GM12878 (cell line): ENCODE results near the gene GPM6B. TPM values are rescaled to one million over a fixed set of nuclear protein-coding genes. Genes with fewer than 3 reads are reported as not detected.

ENCODE experiments used
- ATAC-seq: fragments of 200-7000 bp; cut with Tn5 transposase; 3 replicates; pipeline ENCODE4 v1.9.1; 2020; ENCODE audit warnings: mild to moderate bottlenecking, moderate library complexity
- BruUV-seq: library from RNA; stranded (reverse); fragments of 400-500 nt; replicated peaks from 2 replicates; lab custom pipeline; 2021; lab: Mats Ljungman, UMichigan
- CTCF ChIA-PET: fragments of 300-600 bp; sonication (Branson Sonifier 250); formaldehyde crosslinking; extraction: SDS; loops from one replicate; lab custom pipeline; 2021; ENCODE audit warnings: inconsistent platforms; lab: Yijun Ruan, JAX
- POLR2A ChIA-PET: fragments of 350-600 bp; formaldehyde crosslinking; extraction: SDS; loops from one replicate; lab custom pipeline; 2021; ENCODE audit warnings: inconsistent platforms; lab: Charles Lee
- RAD21 ChIA-PET: fragments of 300-600 bp; sonication (Branson Sonifier 250); formaldehyde crosslinking; loops from one replicate; lab custom pipeline; 2023; ENCODE audit warnings: antibody characterized with exemption; ENCODE audit not compliant: unreplicated experiment; lab: Charles Lee
- SMC1A ChIA-PET: fragments of 300-600 bp; sonication (Branson Sonifier 250); formaldehyde crosslinking; loops from one replicate; lab custom pipeline; 2023; ENCODE audit not compliant: unreplicated experiment, uncharacterized antibody; lab: Charles Lee
- DNase-seq: peaks from one replicate; pipeline ENCODE4 v3.0.0-alpha.2; 2011; ENCODE audit warnings: low read depth, low spot score
- FAIRE-seq: peaks from 3 replicates; lab custom pipeline; 2011; peaks lifted over from hg19 to GRCh38; lab: Jason Lieb, UNC
- H2AFZ ChIP-seq: 2 replicates; pipeline ENCODE4 v1.6.0; 2011; ENCODE audit warnings: low read depth, low read length, control low read depth; ENCODE audit not compliant: control insufficient read depth
- H3K27ac ChIP-seq: 2 replicates; pipeline ENCODE4 v1.5.1; 2011; ENCODE audit warnings: control low read depth; ENCODE audit not compliant: control insufficient read depth, insufficient read depth
- H3K27me3 ChIP-seq, 2 experiments: replicated peaks in 1 of 2; 2 replicates each; pipeline versions ENCODE4 v1.6.0 to v1.6.1; 2011; ENCODE audit warnings: low read length in 1 of 2; ENCODE audit not compliant: control insufficient read depth in 2 of 2, insufficient read depth in 2 of 2
- H3K36me3 ChIP-seq, 2 experiments: 2 replicates each; pipeline ENCODE4 v1.5.1; 2011; ENCODE audit warnings: low read length in 1 of 2; ENCODE audit not compliant: control insufficient read depth in 2 of 2, insufficient read depth in 2 of 2
- H3K4me1 ChIP-seq: 2 replicates; pipeline ENCODE4 v1.6.1; 2011; ENCODE audit warnings: mild to moderate bottlenecking, low read length, moderate library complexity, mixed read lengths; ENCODE audit not compliant: control insufficient read depth, insufficient read depth
- H3K4me2 ChIP-seq: 2 replicates; pipeline ENCODE4 v1.6.0; 2011; ENCODE audit warnings: control low read depth; ENCODE audit not compliant: control insufficient read depth, insufficient read depth
- H3K4me3 ChIP-seq: fragments of 200-600 bp; sonication (generic); 2 replicates; pipeline ENCODE4 v1.5.1; 2016
- H3K79me2 ChIP-seq: 2 replicates; pipeline ENCODE4 v1.6.0; 2011; ENCODE audit warnings: low read length; ENCODE audit not compliant: control insufficient read depth, insufficient read depth
- H3K9ac ChIP-seq: 2 replicates; pipeline ENCODE4 v1.8.0; 2011; ENCODE audit warnings: low read length, control low read depth, mixed read lengths; ENCODE audit not compliant: control insufficient read depth, insufficient read depth
- H3K9me3 ChIP-seq: replicated peaks from 3 replicates; pipeline ENCODE4 v1.5.1; 2011; ENCODE audit warnings: mild to moderate bottlenecking, low read length; ENCODE audit not compliant: control insufficient read depth, insufficient read depth
- H4K20me1 ChIP-seq: 2 replicates; pipeline ENCODE4 v1.6.0; 2011; ENCODE audit not compliant: control insufficient read depth, insufficient read depth
- CHD1 ChIP-seq: IDR thresholded peaks from 2 replicates; pipeline ENCODE4 v1.6.1; 2012; ENCODE audit warnings: low read depth, low read length, improper control_type of control experiment
- EZH2 ChIP-seq: IDR thresholded peaks from 2 replicates; pipeline ENCODE4 v1.6.1; 2012; ENCODE audit warnings: low read depth, mild to moderate bottlenecking, control low read depth, inconsistent platforms, low read length, borderline replicate concordance; ENCODE audit not compliant: control insufficient read depth
- IKZF2 ChIP-seq, 2 experiments: fragments of 450-650 bp; IDR thresholded peaks; 2 replicates each; pipeline ENCODE4 v1.6.1; 2017; ENCODE audit warnings: mild to moderate bottlenecking in 2 of 2, moderate library complexity in 2 of 2
- MTA3 ChIP-seq: IDR thresholded peaks from 2 replicates; pipeline ENCODE4 v1.6.1; 2012; ENCODE audit warnings: low read length, inconsistent platforms, borderline replicate concordance
- NFYA ChIP-seq: IDR thresholded peaks from 2 replicates; pipeline ENCODE4 v1.6.1; 2011; ENCODE audit warnings: low read depth, mild to moderate bottlenecking, low read length, improper control_type of control experiment, borderline replicate concordance
- RAD51 ChIP-seq: fragments of 450-650 bp; IDR thresholded peaks from 2 replicates; pipeline ENCODE4 v1.6.1; 2016; ENCODE audit warnings: moderate library complexity, mild to moderate bottlenecking, inconsistent platforms
- RB1 ChIP-seq: fragments of 450-650 bp; formaldehyde crosslinking; IDR thresholded peaks from 2 replicates; pipeline ENCODE4 v1.6.1; 2017; ENCODE audit warnings: mild to moderate bottlenecking, borderline replicate concordance
- RFX5 ChIP-seq: IDR thresholded peaks from 2 replicates; pipeline ENCODE4 v1.6.1; 2011; ENCODE audit warnings: low read depth, low read length, improper control_type of control experiment
- RUNX3 ChIP-seq: IDR thresholded peaks from 2 replicates; pipeline ENCODE4 v1.6.1; 2012; ENCODE audit warnings: low read length, inconsistent platforms
- SIX5 ChIP-seq: IDR thresholded peaks from 2 replicates; pipeline ENCODE4 v1.6.1; 2011; ENCODE audit warnings: mild to moderate bottlenecking, low read depth, low read length, moderate library complexity; ENCODE audit not compliant: severe bottlenecking
- SREBF1 ChIP-seq: IDR thresholded peaks from 2 replicates; pipeline ENCODE4 v1.6.1; 2012; ENCODE audit warnings: mild to moderate bottlenecking, low read length
- WGBS: methylation state at CpG from one replicate; pipeline ENCODE4 v1.1.6; 2016; ENCODE audit warnings: low lambda C conversion rate; ENCODE audit not compliant: insufficient replicate concordance, insufficient coverage; ENCODE audit errors: missing lambda C conversion rate; 5-methylcytosine and 5-hydroxymethylcytosine counted together
- in situ Hi-C: fragments of 300-500 bp; cut with MboI; formaldehyde crosslinking; loops from 9 replicates; pipeline ENCODE4 v1.14.3; 2018; ENCODE audit warnings: mixed read lengths
- intact Hi-C: fragments of 100-400 bp; cut with micrococcal nuclease; formaldehyde crosslinking; loops from one replicate; pipeline ENCODE4 v1.14.2; 2022; ENCODE audit not compliant: unreplicated experiment
- polyA plus RNA-seq, 11 experiments: library from polyadenylated mRNA; depleted of rRNA in 4 of 11; unstranded in 6 of 11; stranded (reverse) in 5 of 11; fragments of >200 nt; fragmentation: Nextera tagmentation in 4 of 11; fragmentation: Illumina TruSeq in 1 of 11; extraction: Ambion mirVana in 4 of 11; extraction: Trizol in 1 of 11; gene quantifications; 1 replicate in 1 of 11; 2 replicates in 10 of 11; pipeline versions ENCODE4 v1.2.1 to v1.2.3, GENCODE V29; 2011 to 2016; ENCODE audit warnings: inconsistent platforms in 2 of 11, missing spikeins in 2 of 11, low read depth in 1 of 11
- total RNA-seq, 4 experiments: library from RNA; depleted of rRNA in 3 of 4; stranded (reverse); fragments of >200 nt in 3 of 4; fragmentation: Illumina TruSeq in 1 of 4; extraction: Trizol in 1 of 4; gene quantifications; 2 replicates each; pipeline versions ENCODE4 v1.2.1 to v1.2.3, GENCODE V29; 2013 to 2021

GPM6B gene
- total and polyA plus RNA-seq, 10 of the 15 experiments (the other 5 are each of a cell fraction or from before 2014, with no cell fraction given), result 0.01 to 2.6 (median 0.37) TPM; not detected in 2

GRCh38 chrX:13756381-13756780 is 60.5 kb downstream of the GPM6B start:
- H3K4me1 ChIP-seq, result peaks cover 56% of the 10 kb centered on the region
- POLR2A ChIA-PET, result interaction anchor here (7.2 kb wide), 1 partner anchor 59 kb away, joined by 31 read pairs; no protein-coding TSS in a partner anchor
- CTCF ChIA-PET, result interaction anchor here (1.1 to 1.6 kb wide), 2 partner anchors 48 to 63 kb away, joined by 3 read pairs; no protein-coding TSS in a partner anchor
- ATAC-seq (no peak), FAIRE-seq (no peak), DNase-seq (no peak)
- H2AFZ ChIP-seq, result no peak overlapping the region
- no peak overlapping the region for H3K4me3 ChIP-seq
- H3K27ac ChIP-seq, result no peak overlapping the region
- no peaks in the 10 kb centered on the region for H4K20me1 ChIP-seq
- H3K9me3 ChIP-seq, result no peaks in the 10 kb centered on the region
- intact Hi-C loops, result no loop called here
- SMC1A ChIA-PET, result interaction anchor here (0.6 to 3.4 kb wide), 5 partner anchors 10 to 79 kb away, joined by 3 to 24 read pairs (median 5); partner anchors contain the start of genes OFD1 and TRAPPC2
- BruUV-seq, result no TSS peak
- no peak overlapping the region for H3K4me2 ChIP-seq
- 88% methylated on average over 4 of the region's 4 CpGs for WGBS
- H3K79me2 ChIP-seq, result no peaks in the 10 kb centered on the region; the same call in none of the 2 replicates
- H3K27me3 ChIP-seq, result no peaks in the 10 kb centered on the region
- TF ChIP-seq IKZF2 (IDR thresholded peaks at IDR 0.05), result no peak
- RAD21 ChIA-PET, result interaction anchor here (1.7 to 15.7 kb wide), 2 partner anchors 61 to 97 kb away, joined by 7 to 175 read pairs; no protein-coding TSS in a partner anchor
- H3K36me3 ChIP-seq, result peaks cover 2 to 5% of the 10 kb centered on the region in 2 experiments; a peak in 3 of 4 replicates
- in situ Hi-C loops, result no loop called here
- no peak overlapping the region for H3K9ac ChIP-seq

- ATAC-seq (peak; percentile 31), FAIRE-seq (peak; percentile 27), DNase-seq (no peak)
- Histone ChIP-seq H3K27me3 (no peaks in the 10 kb centered on the region), H3K36me3 (peaks cover 0 to 5% of the 10 kb centered on the region in 2 experiments; a peak in 3 of 4 replicates), H3K79me2 (no peaks in the 10 kb centered on the region; the same call in none of the 2 replicates), H3K4me3 (no peak overlapping the region), H2AFZ (no peak overlapping the region), H3K4me1 (peaks cover 56% of the 10 kb centered on the region), H3K27ac (peak overlapping the region; percentile 33; the same call in 1 of the 2 replicates), H3K4me2 (0 out of 2 replicates have a peak overlapping the region, but pooled peaks have one; percentile 8), H3K9ac (no peak overlapping the region), H4K20me1 (no peaks in the 10 kb centered on the region), H3K9me3 (no peaks in the 10 kb centered on the region)
- intact Hi-C loops (no loop called here), in situ Hi-C loops (no loop called here)
- ChIA-PET SMC1A (interaction anchor here (0.9 to 3.4 kb wide), 16 partner anchors 9 to 284 kb away, joined by 3 to 24 read pairs (median 4); partner anchors contain the start of genes OFD1 and TRAPPC2), POLR2A (interaction anchor here (0.5 to 1.6 kb wide), 4 partner anchors 9 to 815 kb away, joined by 3 to 7 read pairs (median 4); no protein-coding TSS in a partner anchor), RAD21 (interaction anchor here (0.7 to 15.7 kb wide), 6 partner anchors 19 to 277 kb away, joined by 3 to 175 read pairs (median 5); no protein-coding TSS in a partner anchor), CTCF (interaction anchor here (1.1 to 1.8 kb wide), 8 partner anchors 9 to 277 kb away, joined by 3 to 6 read pairs (median 4); no protein-coding TSS in a partner anchor)
- 0 out of 2 replicates have a peak, but pooled peaks have one; percentile 20 for TF ChIP-seq RFX5
- TF ChIP-seq SIX5, result no peak
- no peak for TF ChIP-seq RAD51
- no peak for TF ChIP-seq RB1
- no peak for TF ChIP-seq CHD1
- no peak for TF ChIP-seq SREBF1
- peak; percentile 45; the same call in 1 of the 2 replicates for TF ChIP-seq RUNX3
- no peak for TF ChIP-seq EZH2
- TF ChIP-seq NFYA, result no peak
- no peak for TF ChIP-seq MTA3
- 32% methylated on average over 1 of the region's 1 CpG for WGBS
- BruUV-seq, result no TSS peak
These were observed 61.6 kb downstream of the GPM6B start for GRCh38 chrX:13755254-13755653.
